ENCODE measurements around the gene MYOM1. TPM values are rescaled to one million over a fixed set of nuclear protein-coding genes. Genes with fewer than 3 reads are reported as not detected.
"Not testable (repeated sequence)": the region's sequence is repeated elsewhere in the genome, so short reads cannot be mapped to it uniquely, and the experiment has no call there.

The MYOM1 gene
- total and polyA plus RNA-seq, 9 donors, result 265 to 771 (median 603) TPM

GRCh38 chr18:3220868-3221267 is 1.1 kb upstream of the MYOM1 start:
- H3K27me3 ChIP-seq (ENCODE audit: control insufficient read depth, insufficient read depth, low read length); DNase-seq; H3K4me3 ChIP-seq (ENCODE audit: low read length); H3K27ac ChIP-seq (ENCODE audit: low read length); H3K9me3 ChIP-seq (replicated peaks; ENCODE audit: control insufficient read depth, low read depth, low read length); H3K36me3 ChIP-seq (ENCODE audit: control insufficient read depth, insufficient read depth, low read length): not testable (repeated sequence)
- no CpG with 5 or more reads among the region's 4 CpGs for WGBS (ENCODE audit: insufficient coverage)
- peaks cover 11% of the 10 kb centered on the region for H3K4me1 ChIP-seq (ENCODE audit: control insufficient read depth, insufficient read depth, low read length)

- no peaks in the 10 kb centered on the region for H3K9me3 ChIP-seq (replicated peaks; ENCODE audit: control insufficient read depth, low read depth, low read length)
- DNase-seq, result peak; percentile 36
- WGBS (ENCODE audit: insufficient coverage), result 36% methylated on average over 2 of the region's 8 CpGs
- H3K4me1 ChIP-seq (ENCODE audit: control insufficient read depth, insufficient read depth, low read length), result peaks cover 14% of the 10 kb centered on the region
- H3K36me3 ChIP-seq (ENCODE audit: control insufficient read depth, insufficient read depth, low read length), result peaks cover 12% of the 10 kb centered on the region
- H3K4me3 ChIP-seq (ENCODE audit: low read length), result peak overlapping the region; percentile 45
- H3K27me3 ChIP-seq (ENCODE audit: control insufficient read depth, insufficient read depth, low read length), result no peaks in the 10 kb centered on the region
- peak overlapping the region; percentile 78 for H3K27ac ChIP-seq (ENCODE audit: low read length)
Observed at GRCh38 chr18:3219241-3219630, 532 bp downstream of the MYOM1 start.

GRCh38 chr18:3218819-3219218 is 949 bp downstream of the MYOM1 start:
- Histone ChIP-seq H3K27ac (ENCODE audit: low read length) (peak overlapping the region; percentile 78), H3K4me3 (ENCODE audit: low read length) (peak overlapping the region; percentile 45), H3K36me3 (ENCODE audit: control insufficient read depth, insufficient read depth, low read length) (peaks cover 12% of the 10 kb centered on the region), H3K9me3 (replicated peaks; ENCODE audit: control insufficient read depth, low read depth, low read length) (no peaks in the 10 kb centered on the region), H3K4me1 (ENCODE audit: control insufficient read depth, insufficient read depth, low read length) (peaks cover 14% of the 10 kb centered on the region), H3K27me3 (ENCODE audit: control insufficient read depth, insufficient read depth, low read length) (no peaks in the 10 kb centered on the region)
- no CpG with 5 or more reads among the region's 2 CpGs for WGBS (ENCODE audit: insufficient coverage)
- peak; percentile 27 for DNase-seq

- Histone ChIP-seq H3K4me3 (ENCODE audit: low read length) (peak overlapping the region; percentile 45), H3K27ac (ENCODE audit: low read length) (peak overlapping the region; percentile 78), H3K36me3 (ENCODE audit: control insufficient read depth, insufficient read depth, low read length) (peaks cover 14% of the 10 kb centered on the region), H3K27me3 (ENCODE audit: control insufficient read depth, insufficient read depth, low read length) (no peaks in the 10 kb centered on the region), H3K4me1 (ENCODE audit: control insufficient read depth, insufficient read depth, low read length) (peaks cover 17% of the 10 kb centered on the region), H3K9me3 (replicated peaks; ENCODE audit: control insufficient read depth, low read depth, low read length) (no peaks in the 10 kb centered on the region)
- DNase-seq, result peak; percentile 79
- no CpG with 5 or more reads among the region's 3 CpGs for WGBS (ENCODE audit: insufficient coverage)
Observed at GRCh38 chr18:3217948-3218647, 1.7 kb downstream of the MYOM1 start.

- no peak for DNase-seq
- Histone ChIP-seq H3K36me3 (ENCODE audit: control insufficient read depth, insufficient read depth, low read length) (peaks cover 14% of the 10 kb centered on the region), H3K9me3 (replicated peaks; ENCODE audit: control insufficient read depth, low read depth, low read length) (no peaks in the 10 kb centered on the region), H3K4me3 (ENCODE audit: low read length) (no peak overlapping the region), H3K4me1 (ENCODE audit: control insufficient read depth, insufficient read depth, low read length) (peaks cover 21% of the 10 kb centered on the region), H3K27ac (ENCODE audit: low read length) (no peak overlapping the region), H3K27me3 (ENCODE audit: control insufficient read depth, insufficient read depth, low read length) (no peaks in the 10 kb centered on the region)
- whole genome bisulfite sequencing (ENCODE audit: insufficient coverage), result 79% methylated on average over 3 of the region's 5 CpGs
Observed at GRCh38 chr18:3216987-3217386, 2.8 kb downstream of the MYOM1 start.

- peaks cover 21% of the 10 kb centered on the region for H3K4me1 ChIP-seq (ENCODE audit: control insufficient read depth, insufficient read depth, low read length)
- no peak overlapping the region for H3K4me3 ChIP-seq (ENCODE audit: low read length)
- 94% methylated on average over 30 of the region's 36 CpGs for WGBS (ENCODE audit: insufficient coverage)
Observed at GRCh38 chr18:3214855-3215637, 4.7 kb downstream of the MYOM1 start.

GRCh38 chr18:3213300-3214059 is 6.3 kb downstream of the MYOM1 start:
- 55% methylated on average over 1 of the region's 6 CpGs for WGBS (ENCODE audit: insufficient coverage)
- H3K36me3 ChIP-seq (ENCODE audit: control insufficient read depth, insufficient read depth, low read length), result peaks cover 14% of the 10 kb centered on the region
- H3K4me3 ChIP-seq (ENCODE audit: low read length), result no peak overlapping the region
- no peaks in the 10 kb centered on the region for H3K9me3 ChIP-seq (replicated peaks; ENCODE audit: control insufficient read depth, low read depth, low read length)
- DNase-seq, result peak; percentile 68
- no peaks in the 10 kb centered on the region for H3K27me3 ChIP-seq (ENCODE audit: control insufficient read depth, insufficient read depth, low read length)
- no peak overlapping the region for H3K27ac ChIP-seq (ENCODE audit: low read length)
- H3K4me1 ChIP-seq (ENCODE audit: control insufficient read depth, insufficient read depth, low read length), result peaks cover 24% of the 10 kb centered on the region

More at GRCh38 chr18:3214855-3215637, 4.7 kb downstream of the MYOM1 start:
- H3K9me3 ChIP-seq (replicated peaks; ENCODE audit: control insufficient read depth, low read depth, low read length), result no peaks in the 10 kb centered on the region
- H3K36me3 ChIP-seq (ENCODE audit: control insufficient read depth, insufficient read depth, low read length), result peaks cover 14% of the 10 kb centered on the region
- no peaks in the 10 kb centered on the region for H3K27me3 ChIP-seq (ENCODE audit: control insufficient read depth, insufficient read depth, low read length)
- H3K27ac ChIP-seq (ENCODE audit: low read length), result no peak overlapping the region
- DNase-seq, result no peak

GRCh38 chr18:3212657-3213056 is 7.1 kb downstream of the MYOM1 start:
- WGBS (ENCODE audit: insufficient coverage), result 52% methylated on average over 2 of the region's 4 CpGs
- DNase-seq, result peak; percentile 85
- peaks cover 14% of the 10 kb centered on the region for H3K36me3 ChIP-seq (ENCODE audit: control insufficient read depth, insufficient read depth, low read length)
- H3K27ac ChIP-seq (ENCODE audit: low read length), result no peak overlapping the region
- no peak overlapping the region for H3K4me3 ChIP-seq (ENCODE audit: low read length)
- H3K27me3 ChIP-seq (ENCODE audit: control insufficient read depth, insufficient read depth, low read length), result no peaks in the 10 kb centered on the region
- peaks cover 24% of the 10 kb centered on the region for H3K4me1 ChIP-seq (ENCODE audit: control insufficient read depth, insufficient read depth, low read length)
- no peaks in the 10 kb centered on the region for H3K9me3 ChIP-seq (replicated peaks; ENCODE audit: control insufficient read depth, low read depth, low read length)

GRCh38 chr18:3211236-3211992 is 8.4 kb downstream of the MYOM1 start:
- H3K27me3 ChIP-seq (ENCODE audit: control insufficient read depth, insufficient read depth, low read length), result no peaks in the 10 kb centered on the region
- H3K4me1 ChIP-seq (ENCODE audit: control insufficient read depth, insufficient read depth, low read length), result peaks cover 17% of the 10 kb centered on the region
- no peaks in the 10 kb centered on the region for H3K9me3 ChIP-seq (replicated peaks; ENCODE audit: control insufficient read depth, low read depth, low read length)
- peak; percentile 61 for DNase-seq
- no peak overlapping the region for H3K27ac ChIP-seq (ENCODE audit: low read length)
- H3K4me3 ChIP-seq (ENCODE audit: low read length), result no peak overlapping the region
- WGBS (ENCODE audit: insufficient coverage), result 39% methylated on average over 5 of the region's 5 CpGs
- H3K36me3 ChIP-seq (ENCODE audit: control insufficient read depth, insufficient read depth, low read length), result peaks cover 14% of the 10 kb centered on the region
